ENCODE measurements around the gene RPSA.
"Not testable (repeated sequence)": the region's sequence is repeated elsewhere in the genome, so short reads cannot be mapped to it uniquely, and the experiment has no call there.

RPSA gene

DNA sequence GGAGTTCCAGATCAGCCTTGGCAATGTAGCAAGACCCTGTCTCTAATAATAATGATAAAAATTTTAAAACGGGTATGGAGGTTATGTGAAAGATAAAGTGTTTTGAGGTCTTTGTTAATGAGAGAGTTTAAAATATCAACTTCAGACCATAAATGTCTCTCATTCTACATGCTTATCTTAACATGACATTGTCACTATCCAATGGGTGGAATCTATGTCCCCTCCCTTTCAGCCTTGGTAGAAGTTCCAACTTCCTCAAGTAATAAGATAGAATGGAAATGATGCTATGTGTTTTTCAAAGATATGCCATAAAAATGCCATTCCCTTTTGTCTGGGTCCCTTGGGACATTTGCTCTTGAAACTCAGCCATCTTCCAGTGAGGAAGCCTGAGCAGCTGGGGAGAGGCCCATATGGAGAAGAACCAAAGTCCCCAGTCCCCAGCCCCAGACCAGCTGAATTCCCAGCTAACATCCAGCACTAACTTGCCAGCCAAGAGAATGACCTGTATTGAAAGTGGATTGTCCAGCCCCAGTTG lies 17.0 kb downstream of the RPSA start:
- DNase-seq: no peak

DNA sequence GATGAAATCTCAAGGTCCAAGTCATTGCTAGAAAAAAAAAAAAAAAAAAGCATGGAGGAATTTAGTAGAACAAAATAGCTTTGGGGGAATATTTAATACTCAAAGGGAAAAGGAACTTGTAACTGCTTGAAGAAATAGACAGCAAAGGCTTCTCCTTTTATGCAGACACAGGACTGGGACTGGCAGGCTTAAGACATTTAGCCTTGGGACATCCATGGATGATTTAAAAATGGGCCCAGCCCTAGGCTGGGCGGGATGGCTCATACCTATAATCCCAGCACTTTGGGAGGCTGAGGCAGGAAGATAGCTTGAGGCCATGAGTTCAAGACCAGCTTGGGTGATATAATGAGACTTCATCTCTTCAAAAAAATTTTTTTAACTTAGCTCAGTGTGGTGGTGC lies 19.8 kb downstream of the RPSA start:
- no peak for DNase-seq

DNA sequence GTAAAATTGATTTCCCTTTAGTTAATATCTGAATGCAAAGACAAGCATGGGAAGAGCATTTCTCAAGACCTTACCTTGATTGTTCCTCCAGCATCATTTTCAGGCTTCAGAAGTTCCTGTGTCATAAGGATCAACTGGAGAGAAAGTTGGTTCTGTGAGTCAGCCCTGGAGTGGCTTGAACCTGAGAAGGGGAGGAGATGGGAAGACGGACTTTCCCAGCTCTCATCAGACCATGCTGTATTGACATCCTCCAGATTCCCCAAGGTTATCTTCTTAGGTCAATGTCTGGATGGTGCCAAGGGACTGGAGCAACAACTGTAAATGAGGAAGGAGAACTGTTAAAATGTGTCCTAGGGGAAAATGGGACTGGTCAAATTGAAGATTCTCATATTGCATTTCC lies 21.0 kb downstream of the RPSA start:
- DNase-seq: no peak

DNA sequence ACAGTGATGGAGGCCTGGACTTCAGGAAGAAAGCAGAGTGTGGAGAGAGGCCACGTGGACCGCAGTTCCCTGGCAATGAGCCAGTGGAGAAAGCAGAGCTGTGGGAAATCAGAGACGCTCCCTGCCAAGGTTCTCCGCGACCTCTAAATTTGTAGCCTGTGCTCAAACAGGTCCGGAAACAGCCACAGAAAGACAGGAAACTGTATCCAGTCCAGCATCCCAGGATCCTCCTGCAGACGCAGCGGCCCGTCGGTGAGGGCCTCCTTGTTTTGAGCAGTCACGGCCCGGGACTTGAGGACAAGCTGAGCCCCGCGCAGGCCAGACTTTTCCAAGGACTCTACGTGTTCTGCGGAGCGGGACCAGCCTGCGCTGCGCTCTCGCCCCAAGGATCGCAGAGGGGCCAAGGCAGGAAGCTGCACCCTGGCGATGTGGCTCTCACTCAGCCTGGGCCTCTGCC lies 22.3 kb downstream of the RPSA start:
- DNase-seq: no peak

DNA sequence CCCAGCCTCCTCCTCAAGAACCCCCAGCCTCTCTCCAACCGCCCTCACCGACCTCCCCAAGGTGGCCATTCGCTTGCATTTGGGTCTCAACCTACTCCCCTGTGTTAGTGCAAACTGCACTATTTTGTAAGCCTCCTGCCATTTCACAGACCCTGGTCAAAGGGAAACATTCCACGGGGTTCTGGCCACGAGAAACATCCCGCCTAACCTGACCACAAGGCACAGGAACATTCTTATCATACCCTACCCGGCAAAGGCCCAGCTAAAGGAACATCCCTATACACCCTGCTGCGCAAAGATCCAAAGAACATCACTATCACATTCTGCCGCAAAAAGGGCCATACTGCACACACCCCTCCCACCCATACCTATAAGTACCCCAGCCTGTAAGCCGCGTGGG lies 22.9 kb downstream of the RPSA start:
- DNase-seq: no peak

DNA sequence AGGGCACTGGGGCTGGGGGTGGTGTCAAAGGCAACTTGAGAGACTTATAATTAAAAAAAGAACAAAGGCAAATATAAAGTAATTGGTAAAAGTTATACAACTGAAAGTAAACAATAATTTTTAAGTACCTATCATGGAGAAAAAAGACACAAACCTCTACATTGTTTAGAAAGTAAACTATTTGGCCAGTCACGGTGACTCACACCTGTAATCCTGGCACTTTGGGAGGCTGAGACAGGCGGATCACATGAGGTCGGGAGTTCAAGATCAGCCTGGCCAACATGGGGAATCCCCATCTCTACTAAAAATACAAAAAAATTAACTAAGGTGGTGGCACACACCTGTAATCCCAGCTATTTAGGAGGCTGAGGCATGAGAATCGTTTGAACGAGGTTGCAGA lies 25.8 kb downstream of the RPSA start:
- DNase-seq: no peak

DNA sequence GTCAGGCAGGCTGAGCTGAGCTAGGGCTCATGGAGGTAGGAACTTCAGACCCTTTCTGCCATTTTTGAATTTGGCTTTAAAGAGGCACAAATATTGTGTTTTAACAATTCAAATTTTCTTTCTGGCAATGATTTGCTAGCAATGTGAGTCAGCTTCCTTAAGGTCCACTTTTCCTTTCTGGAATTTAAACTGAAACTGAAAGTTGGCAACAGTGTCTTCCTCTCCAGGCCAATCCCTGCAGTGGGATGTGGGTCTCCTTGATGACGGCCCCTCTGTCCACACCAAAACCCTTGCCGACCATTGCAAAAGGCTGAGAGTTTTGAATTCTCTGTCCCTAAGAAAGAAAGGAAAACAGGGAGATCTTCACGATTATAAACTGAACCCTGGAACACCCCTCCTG lies 27.1 kb downstream of the RPSA start:
- no peak for DNase-seq

DNA sequence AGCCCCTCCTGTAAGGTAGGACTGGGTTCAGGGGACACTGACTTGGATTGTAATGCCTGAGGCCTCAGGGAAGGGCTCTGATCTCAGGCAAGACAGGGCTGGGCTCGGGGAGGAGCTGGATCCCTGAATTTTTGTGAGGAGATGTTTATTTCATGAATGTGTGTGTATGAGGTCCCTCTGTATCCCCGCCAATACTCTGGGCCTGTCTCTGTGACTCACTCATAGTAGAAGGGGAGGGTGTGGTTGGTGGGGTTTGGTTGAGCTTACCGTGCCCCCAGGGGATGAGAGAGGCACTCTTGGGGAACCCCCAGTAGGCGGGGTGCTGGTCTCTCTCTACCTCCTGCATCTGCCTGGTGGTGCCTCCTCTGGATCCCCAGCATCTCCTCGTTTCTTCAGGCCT lies 28.1 kb downstream of the RPSA start:
- DNase-seq: no peak

DNA sequence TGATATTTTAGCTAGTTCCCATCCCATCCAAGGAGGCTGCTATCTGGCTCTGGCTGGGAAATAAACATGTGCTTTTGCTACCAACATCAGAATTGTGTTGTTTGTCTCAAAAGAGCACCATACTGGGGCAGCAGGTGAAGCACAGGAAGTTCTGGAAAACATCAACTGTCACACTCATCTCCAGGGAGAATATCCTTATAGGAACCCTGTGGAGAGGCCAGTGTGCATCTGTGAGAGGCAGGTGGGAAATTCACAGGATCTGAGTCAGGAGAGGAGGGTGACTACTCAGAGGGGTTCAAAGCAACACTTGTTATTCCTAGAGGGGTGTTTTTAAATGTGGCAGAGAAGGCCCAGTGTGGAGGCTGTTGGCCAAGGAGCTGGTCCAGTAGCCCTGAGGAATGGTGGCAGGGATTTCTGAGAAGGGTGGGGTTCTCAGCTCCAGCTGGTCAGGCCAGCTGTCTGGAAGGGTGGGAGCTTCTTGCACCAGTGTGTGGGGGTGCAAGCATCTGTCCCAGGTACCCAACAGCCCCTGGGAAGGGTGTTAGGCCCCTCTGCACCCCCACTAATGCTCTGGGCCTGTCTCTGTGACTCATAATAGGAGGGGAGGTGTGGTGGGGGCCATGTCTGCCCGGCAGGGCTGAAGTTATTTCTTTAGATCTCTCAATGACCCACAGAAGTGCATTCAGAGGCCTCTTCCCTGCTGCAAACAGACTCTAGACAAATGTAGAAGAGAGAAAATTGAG lies 28.7 kb downstream of the RPSA start:
- no peak for DNase-seq

DNA sequence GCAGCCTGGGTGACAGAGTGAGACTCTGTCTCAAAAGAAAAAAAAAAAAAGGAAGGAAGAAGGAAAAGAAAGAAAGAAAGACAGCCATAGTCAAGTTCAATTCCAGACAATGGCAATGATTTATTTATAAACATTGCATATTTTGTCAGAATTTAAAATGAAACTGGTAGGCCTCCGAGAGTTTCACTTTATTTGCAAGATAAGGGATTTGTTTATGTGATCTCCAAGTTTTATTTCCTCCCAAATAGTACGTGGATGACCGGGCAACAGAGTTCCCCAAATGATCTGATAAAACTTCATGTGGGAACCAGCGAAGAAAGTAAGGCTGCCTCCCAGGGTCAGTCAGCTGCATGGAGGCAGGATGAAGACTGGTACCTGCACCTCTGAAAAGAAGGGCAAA lies 32.4 kb downstream of the RPSA start:
- DNase-seq: no peak

DNA sequence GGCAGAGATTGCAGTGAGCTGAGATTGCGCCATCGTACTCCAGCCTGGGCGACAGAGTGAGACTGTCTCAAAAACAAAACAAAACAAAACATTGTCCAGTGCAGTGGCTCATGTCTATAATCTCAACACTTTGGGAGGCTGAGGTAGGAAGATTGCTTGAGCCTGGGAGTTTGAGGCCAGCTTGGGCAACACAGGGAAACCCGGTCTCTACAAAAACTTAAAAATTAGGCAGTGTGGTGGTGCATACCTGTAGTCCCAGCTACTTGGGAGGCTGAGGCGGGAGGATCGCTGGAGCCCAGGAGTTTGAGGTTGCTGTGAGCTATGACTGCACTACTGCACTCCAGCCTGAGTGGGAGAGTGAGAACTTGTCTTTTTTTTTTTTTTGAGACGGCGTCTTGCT lies 33.8 kb downstream of the RPSA start:
- no peak for DNase-seq

DNA sequence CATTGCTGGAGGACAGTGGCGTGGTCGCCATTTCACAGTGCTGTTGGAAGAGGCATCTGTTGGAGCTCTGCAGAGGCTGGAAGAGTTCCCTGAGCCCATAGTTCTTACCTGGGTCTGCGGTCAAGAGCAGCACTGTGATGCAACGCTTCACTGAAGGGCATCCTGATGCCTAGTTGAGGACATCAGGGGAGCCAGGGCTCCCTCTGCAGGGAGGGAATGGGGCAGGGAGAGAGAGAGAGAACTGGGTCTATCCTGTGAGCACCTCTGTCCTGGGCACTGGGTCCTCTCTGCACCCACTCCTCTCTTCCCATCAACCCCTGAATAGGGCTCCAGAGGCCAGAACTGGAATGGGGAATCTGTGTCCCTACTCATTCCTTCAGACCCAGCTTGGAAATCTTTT lies 37.0 kb downstream of the RPSA start:
- no peak for DNase-seq

DNA sequence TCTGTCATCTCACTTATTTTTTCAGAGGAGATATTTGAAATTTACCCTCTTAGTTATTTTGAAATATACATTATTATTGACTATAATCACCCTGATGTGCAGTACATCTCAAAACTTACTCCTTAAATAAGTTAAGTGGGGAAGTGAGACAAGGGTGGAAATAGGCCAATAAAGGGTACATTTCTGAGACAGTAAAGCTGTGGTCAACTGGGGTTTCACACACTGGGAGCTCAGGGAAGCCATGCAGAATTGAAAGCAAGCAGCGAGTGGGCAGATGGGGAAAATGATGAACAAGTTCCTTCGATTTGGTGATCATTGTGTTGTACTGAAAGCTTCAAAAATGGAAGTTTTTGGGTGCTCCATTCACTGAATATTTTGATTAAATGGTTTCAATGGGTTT lies 39.4 kb downstream of the RPSA start:
- no peak for DNase-seq

DNA sequence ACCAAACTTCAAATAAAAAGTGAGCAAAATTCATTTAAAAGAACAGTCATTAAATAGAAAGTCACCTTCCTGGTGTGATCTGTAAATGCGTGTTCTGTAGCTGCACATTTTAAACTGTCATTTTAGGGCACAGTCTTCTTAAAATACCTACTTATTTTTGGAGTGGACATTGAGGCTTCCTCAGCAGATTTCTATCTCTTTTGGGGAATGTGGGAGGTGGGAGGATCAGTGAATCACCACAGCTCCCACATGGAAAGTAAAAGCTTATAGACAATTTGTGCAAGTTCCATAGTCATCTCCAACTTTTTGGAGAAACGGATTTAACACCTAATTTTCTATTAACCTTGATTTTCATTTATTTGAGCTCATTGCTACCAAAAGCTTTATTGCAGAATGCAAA lies 39.9 kb downstream of the RPSA start:
- DNase-seq: no peak

DNA sequence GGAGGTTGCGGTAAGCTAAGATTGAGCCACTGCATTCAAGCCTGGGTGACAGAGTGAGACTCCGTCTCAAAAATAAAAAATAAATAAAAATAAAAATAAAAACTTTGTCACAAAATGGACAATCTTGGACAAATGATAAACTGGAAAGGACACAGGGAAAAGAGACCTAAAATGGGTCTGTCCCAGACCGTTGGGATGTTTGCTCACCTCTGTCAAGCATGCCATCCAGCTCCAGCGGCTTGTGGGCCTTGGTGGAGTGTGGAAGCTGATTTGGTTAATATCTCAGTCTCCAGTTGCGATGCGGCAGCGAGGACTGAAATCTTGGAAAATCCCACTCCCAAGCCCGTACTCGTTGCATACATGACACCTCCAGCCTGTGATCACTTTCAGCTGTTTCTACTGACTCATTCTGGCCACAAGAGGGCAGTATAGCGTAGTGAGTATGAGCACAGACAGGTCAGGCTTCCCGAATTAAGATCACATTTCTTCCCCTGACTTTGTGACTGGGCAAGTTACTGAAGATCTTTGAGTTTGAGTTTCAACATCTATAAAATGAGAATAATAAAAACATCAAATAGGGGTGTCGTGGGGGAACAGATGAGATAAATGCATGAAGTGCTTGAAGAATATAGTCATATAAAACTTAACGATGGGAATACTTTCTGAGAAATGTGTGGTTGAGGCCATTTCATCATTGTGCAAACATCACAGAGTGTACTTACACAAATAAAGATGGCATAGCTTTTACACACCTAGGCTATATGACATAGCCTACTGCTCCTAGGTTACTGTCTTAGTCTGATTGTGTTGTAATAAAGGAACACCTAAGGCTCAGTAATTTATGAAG lies 41.3 kb downstream of the RPSA start:
- DNase-seq: peak; percentile 66

DNA sequence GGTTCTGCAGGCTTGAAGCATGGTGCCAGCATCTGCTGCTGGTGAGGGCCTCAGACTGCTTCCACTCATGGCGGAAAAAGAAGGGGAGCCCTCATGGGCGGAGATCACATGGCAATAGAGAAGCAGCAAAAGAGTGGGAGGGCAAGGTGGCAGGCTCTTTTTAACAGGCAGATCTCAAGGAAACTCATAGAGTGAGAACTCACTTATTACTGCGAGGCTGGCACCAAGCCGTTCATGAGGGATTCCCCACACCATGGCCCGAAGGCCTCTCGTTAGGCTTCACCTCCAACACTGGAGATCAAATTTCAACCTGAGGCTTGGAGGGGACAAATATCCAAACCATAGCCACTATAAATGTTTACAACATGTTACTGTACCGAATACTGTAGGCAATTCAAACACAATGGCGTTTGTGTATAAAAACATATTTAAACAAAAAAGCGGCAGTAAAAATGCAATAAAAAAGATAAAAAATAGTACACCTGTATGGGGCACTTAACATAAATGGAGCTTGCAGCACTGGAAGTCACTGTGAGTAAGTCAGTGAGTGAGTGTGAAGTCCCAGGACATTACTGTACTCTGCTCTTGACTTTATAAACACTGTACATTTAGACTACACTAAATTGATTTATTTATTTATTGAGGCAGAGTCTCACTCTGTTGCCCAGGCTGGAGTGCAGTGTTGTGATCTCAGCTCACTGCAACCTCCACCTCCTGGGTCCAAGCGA lies 42.1 kb downstream of the RPSA start:
- no peak for DNase-seq

DNA sequence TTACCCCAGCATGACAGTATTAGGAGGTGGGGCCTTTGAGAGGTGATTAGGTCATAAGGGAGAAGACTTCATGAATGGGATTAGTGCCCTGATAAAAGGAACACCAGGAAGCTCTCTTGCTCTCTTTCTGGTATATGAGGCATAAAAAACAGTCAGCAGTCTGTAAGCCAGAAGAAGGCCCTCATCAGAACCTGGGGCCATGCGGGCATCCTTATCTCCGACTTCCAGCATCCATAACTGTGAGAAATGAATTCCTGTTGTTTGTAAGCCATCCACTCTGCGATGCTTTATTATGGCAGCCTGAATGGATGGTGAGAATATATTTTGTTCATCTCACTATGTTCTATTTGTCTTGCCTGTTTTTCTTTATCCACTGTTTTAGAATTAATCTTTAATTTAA lies 43.3 kb downstream of the RPSA start:
- DNase-seq: no peak

DNA sequence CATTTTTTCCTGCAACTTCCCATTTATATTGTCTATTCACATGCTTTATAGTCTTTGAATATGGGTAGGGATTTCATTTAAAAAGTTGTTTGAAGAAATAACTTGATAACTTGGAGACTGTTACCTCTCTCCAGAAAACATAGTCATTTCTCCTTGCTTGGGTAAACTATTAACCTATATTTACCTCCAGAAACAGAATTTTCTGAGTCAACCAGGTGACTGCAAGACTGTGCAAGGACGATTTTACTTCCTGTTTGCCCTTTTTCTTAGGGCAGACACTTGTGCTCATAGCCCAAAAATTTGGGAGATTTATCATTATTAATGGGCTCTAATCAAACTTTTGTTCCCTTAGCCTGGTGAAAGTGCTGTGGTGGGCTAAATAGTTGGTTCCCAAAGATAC lies 46.6 kb downstream of the RPSA start:
- no peak for DNase-seq

DNA sequence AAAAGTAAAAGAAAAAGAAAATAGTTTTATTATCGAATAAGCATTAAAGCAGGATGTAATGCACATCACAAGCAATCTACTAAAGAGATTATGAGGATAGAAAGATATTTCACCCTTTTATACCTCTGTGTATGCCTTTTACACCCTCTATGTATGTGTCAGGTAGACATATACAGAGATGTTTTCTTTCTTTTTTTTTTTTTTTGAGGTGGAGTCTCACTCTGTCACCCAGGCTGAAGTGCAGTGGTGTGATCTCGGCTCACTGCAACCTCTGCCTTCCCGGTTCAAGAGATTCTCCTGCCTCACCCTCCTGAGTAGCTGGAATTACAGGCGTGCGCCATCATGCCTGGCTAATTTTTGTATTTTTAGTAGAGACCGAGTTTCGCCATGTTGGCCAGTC lies 47.4 kb downstream of the RPSA start:
- not testable (repeated sequence) for DNase-seq

DNA sequence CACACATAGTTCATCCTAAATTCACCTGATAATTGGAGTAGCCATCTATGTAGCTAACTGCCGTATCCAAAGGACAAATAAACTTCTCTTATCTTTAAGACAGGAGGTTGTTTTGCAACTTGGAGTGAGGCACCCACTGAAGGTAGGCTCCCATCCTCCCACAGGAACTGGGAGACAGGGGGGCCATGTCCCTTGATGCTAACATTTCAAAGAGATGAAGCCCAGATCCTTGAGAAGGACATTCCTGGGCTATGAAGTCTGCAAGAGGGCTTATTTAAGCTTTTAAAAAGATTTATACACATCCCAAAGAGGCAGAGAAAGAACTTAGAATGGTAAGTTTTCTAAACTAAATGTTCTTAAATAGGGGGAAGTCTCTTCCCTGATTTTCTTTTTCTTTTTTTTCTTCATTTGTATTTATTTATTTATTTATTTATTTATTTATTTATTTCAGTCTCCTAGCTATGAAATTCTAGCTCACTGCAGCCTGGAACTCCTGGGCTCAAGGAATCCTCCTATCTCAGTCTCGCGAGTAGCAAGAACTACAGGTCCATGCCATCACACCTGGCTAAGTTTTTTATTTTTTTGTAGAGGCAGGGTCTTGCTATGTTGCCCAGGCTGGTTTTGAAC lies 48.2 kb downstream of the RPSA start:
- DNase-seq: no peak

DNA sequence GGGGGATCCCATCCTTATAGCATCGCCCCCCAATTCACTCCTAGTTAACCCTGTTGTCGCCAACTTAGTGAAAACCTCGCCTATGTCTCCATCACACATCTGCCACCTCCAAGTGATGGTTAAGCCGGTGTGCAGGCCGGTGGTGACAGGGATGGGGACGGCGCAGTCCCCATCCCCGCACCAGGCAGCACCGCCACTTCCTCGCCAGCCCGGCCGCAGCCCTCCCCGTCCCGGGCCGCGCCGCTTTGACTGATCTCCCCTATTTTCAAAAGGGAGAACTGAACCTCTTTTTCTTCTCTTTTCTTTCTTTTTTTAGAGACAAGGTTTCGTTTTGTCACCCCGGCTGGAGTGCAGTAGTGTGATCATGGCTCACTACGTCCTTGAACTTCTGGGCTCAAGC lies 49.6 kb downstream of the RPSA start:
- no peak for DNase-seq

DNA sequence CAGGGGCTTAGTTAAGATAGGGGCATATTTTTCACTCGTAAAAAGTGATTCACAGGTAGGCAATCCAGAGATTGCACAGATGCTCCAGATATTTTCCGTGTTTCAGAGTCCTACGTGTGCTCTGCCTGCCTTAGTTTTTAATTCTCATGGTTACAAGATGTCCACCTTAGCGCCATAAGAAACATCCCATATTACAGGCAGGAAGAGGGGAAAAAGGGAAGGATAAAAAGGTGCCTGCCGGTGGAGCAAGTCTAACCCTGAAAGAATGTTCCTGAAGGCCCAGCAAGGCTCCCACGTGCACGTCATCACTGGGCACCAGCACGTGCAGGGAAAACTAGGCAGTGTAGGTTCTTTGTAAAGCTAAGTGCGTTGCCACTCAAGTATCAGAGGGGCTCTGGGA lies 50.8 kb downstream of the RPSA start:
- DNase-seq: no peak

DNA sequence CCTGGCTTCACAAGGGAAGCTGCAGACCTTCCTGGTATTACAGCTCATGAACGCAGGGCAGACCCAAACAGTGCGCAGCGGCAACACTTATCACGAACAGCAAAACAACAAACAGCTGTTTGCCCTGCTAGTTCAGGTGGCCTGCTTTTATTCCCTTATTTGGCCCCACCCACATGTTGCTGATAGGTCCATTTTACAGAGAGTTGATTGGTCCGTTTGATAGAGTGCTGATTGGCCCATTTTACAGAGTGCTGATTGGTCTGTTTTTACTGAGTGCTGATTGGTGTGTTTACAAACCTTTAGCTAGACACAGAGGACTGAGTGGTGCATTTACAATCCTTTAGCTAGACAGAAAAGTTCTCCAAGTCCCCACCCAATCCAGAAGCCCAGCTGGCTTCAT lies 52.1 kb downstream of the RPSA start:
- DNase-seq: not testable (repeated sequence)
